ENCODE measurements around the gene R3HDM1.
"Not testable (repeated sequence)": the region's sequence is repeated elsewhere in the genome, so short reads cannot be mapped to it uniquely, and the experiment has no call there.

R3HDM1 gene

GRCh38 chr2:135647836-135648579 lies 116.7 kb downstream of the R3HDM1 start:
- no peak for DNase-seq

GRCh38 chr2:135650721-135651120 lies 119.4 kb downstream of the R3HDM1 start:
- no peak for DNase-seq

GRCh38 chr2:135651717-135652116 lies 120.4 kb downstream of the R3HDM1 start:
- peak; percentile 3 for DNase-seq

GRCh38 chr2:135654239-135654638 lies 123.0 kb downstream of the R3HDM1 start:
- not testable (repeated sequence) for DNase-seq

GRCh38 chr2:135657806-135658582 lies 126.7 kb downstream of the R3HDM1 start:
- peak; percentile 68 for DNase-seq

GRCh38 chr2:135662088-135662487 lies 130.8 kb downstream of the R3HDM1 start:
- no peak for DNase-seq

GRCh38 chr2:135663148-135663700 lies 131.9 kb downstream of the R3HDM1 start:
- no peak for DNase-seq

- no peak for DNase-seq
Observed at GRCh38 chr2:135664623-135665068, 133.4 kb downstream of the R3HDM1 start.

GRCh38 chr2:135667045-135667444 lies 135.8 kb downstream of the R3HDM1 start:
- no peak for DNase-seq

- no peak for DNase-seq
Observed at GRCh38 chr2:135674453-135674852, 143.2 kb downstream of the R3HDM1 start.

- no peak for DNase-seq
Observed at GRCh38 chr2:135676031-135676430, 144.7 kb downstream of the R3HDM1 start.

GRCh38 chr2:135679125-135679524 lies 147.8 kb downstream of the R3HDM1 start:
- DNase-seq: no peak

GRCh38 chr2:135685361-135685760 lies 154.1 kb downstream of the R3HDM1 start:
- no peak for DNase-seq

GRCh38 chr2:135688978-135689377 lies 157.7 kb downstream of the R3HDM1 start:
- no peak for DNase-seq

GRCh38 chr2:135689679-135690078 lies 158.4 kb downstream of the R3HDM1 start:
- DNase-seq: no peak

- DNase-seq: no peak
Observed at GRCh38 chr2:135694711-135695110, 163.4 kb downstream of the R3HDM1 start.

- no peak for DNase-seq
Observed at GRCh38 chr2:135698838-135699237, 167.6 kb downstream of the R3HDM1 start.

- DNase-seq: no peak
Observed at GRCh38 chr2:135701442-135701841, 170.2 kb downstream of the R3HDM1 start.

GRCh38 chr2:135703300-135703699 lies 172.0 kb downstream of the R3HDM1 start:
- no peak for DNase-seq

GRCh38 chr2:135704075-135704474 lies 172.8 kb downstream of the R3HDM1 start:
- DNase-seq: not testable (repeated sequence)

GRCh38 chr2:135708159-135708558 lies 176.9 kb downstream of the R3HDM1 start:
- no peak for DNase-seq

- DNase-seq: peak; percentile 77
Observed at GRCh38 chr2:135709992-135710391, 178.7 kb downstream of the R3HDM1 start.

- not testable (repeated sequence) for DNase-seq
Observed at GRCh38 chr2:135715086-135715485, 183.8 kb downstream of the R3HDM1 start.
